T47D (cell line): ENCODE data around the gene TGFBR1.
A peak's percentile ranks its signal among the peaks of the same experiment; 100 is the strongest.

ENCODE experiments used
- DNase-seq, 2 experiments: peaks; one replicate each; pipeline versions ENCODE4 v3.0.0 to v3.0.0-alpha.2; 2011 to 2012; ENCODE audit warnings: low read depth in 1 of 2, low spot score in 1 of 2
- JUND ChIP-seq: IDR thresholded peaks from 2 replicates; pipeline ENCODE4 v1.6.1; 2012; ENCODE audit warnings: low read depth
- in situ Hi-C: cut with HindIII; loops from 2 replicates; pipeline ENCODE4 v1.10.0; 2016; ENCODE audit warnings: low sequenced_read_pairs, low pct_unique_long_range_greater_than_20kb

Gene TGFBR1

GRCh38 chr9:99137891-99138290 is 33.0 kb downstream of the TGFBR1 start:
- DNase-seq: no peak
- no peak for TF ChIP-seq JUND
- in situ Hi-C loops: no loop called here

GRCh38 chr9:99138424-99139284 is 33.7 kb downstream of the TGFBR1 start:
- no peak for TF ChIP-seq JUND
- DNase-seq: no peak
- in situ Hi-C loops: no loop called here

- DNase-seq: no peak
- in situ Hi-C loops: no loop called here
- no peak for TF ChIP-seq JUND
Observed at GRCh38 chr9:99139868-99140267, 35.0 kb downstream of the TGFBR1 start.

GRCh38 chr9:99140685-99141314 is 35.9 kb downstream of the TGFBR1 start:
- TF ChIP-seq JUND: no peak
- in situ Hi-C loops: no loop called here
- peak; percentile 11 to 64 for DNase-seq

- in situ Hi-C loops: no loop called here
- TF ChIP-seq JUND: no peak
- DNase-seq: no peak
Observed at GRCh38 chr9:99141849-99142248, 36.9 kb downstream of the TGFBR1 start.

GRCh38 chr9:99142275-99142674 is 37.4 kb downstream of the TGFBR1 start:
- no peak for DNase-seq
- in situ Hi-C loops: no loop called here
- TF ChIP-seq JUND: no peak

GRCh38 chr9:99143655-99144054 is 38.7 kb downstream of the TGFBR1 start:
- no peak for TF ChIP-seq JUND
- in situ Hi-C loops: no loop called here
- DNase-seq: no peak

- in situ Hi-C loops: no loop called here
- DNase-seq: no peak
- TF ChIP-seq JUND: no peak
Observed at GRCh38 chr9:99144966-99145365, 40.1 kb downstream of the TGFBR1 start.

- in situ Hi-C loops: no loop called here
- DNase-seq: no peak
- TF ChIP-seq JUND: no peak
Observed at GRCh38 chr9:99146574-99146973, 41.7 kb downstream of the TGFBR1 start.

- in situ Hi-C loops: no loop called here
- no peak for DNase-seq
- TF ChIP-seq JUND: no peak
Observed at GRCh38 chr9:99147177-99147576, 42.3 kb downstream of the TGFBR1 start.

- TF ChIP-seq JUND: no peak
- DNase-seq: no peak
- in situ Hi-C loops: no loop called here
Observed at GRCh38 chr9:99150451-99151171, 45.7 kb downstream of the TGFBR1 start.

GRCh38 chr9:99154356-99154755 is 49.4 kb downstream of the TGFBR1 start:
- in situ Hi-C loops: no loop called here
- no peak for DNase-seq
- no peak for TF ChIP-seq JUND

- in situ Hi-C loops: no loop called here
- DNase-seq: no peak
- TF ChIP-seq JUND: no peak
Observed at GRCh38 chr9:99155736-99156135, 50.8 kb downstream of the TGFBR1 start.
